Mammary epithelial cell (primary cell): ENCODE results near the gene SPECC1.

ENCODE experiments used
- EZH2 ChIP-seq: IDR thresholded peaks from 2 replicates; pipeline ENCODE4 v1.6.1; 2012; ENCODE audit warnings: low read length, inconsistent platforms, borderline replicate concordance
- TF ChIP-seq, protein P1 (sequence below), 2 donors: IDR thresholded peaks in 1 of 2; conservative IDR thresholded peaks in 1 of 2; 2 replicates each; pipeline ENCODE4 v1.5.1; 2011 to 2012; ENCODE audit warnings: inconsistent platforms in 2 of 2, low read length in 2 of 2, mild to moderate bottlenecking in 2 of 2, control low read depth in 1 of 2, low read depth in 1 of 2; ENCODE audit not compliant: insufficient read depth in 1 of 2; ENCODE audit errors: extremely low read depth in 1 of 2

DNA sequence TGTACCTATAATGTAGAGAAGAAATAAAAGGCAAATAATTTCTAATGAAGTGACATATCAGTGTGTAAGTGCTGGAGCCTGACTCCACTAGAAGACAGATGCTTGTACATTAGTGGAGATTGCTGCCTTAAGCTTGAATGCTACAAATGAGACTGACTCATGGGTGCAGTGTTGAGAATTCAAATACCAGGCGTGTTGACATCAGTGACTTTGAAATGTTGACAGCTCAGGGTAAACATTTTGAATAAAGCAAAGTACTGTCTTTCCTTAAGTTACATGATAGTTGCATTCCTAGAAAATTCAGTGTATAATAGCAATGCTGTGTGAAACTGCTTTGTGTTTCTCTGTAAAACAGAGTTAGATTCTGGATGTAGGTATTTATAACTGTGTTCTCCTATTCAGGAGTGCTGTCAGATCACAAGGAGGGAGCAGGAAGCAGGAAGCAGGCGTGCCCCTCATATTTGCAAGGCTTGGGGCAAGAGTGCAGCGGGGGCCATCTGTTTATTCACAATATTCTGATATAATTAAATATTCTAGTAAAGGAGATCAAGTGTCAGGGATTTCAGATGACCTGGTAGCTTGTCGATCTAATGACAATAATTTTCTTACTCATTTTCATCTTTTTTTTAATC is 119.0 kb downstream of the SPECC1 start:
- TF ChIP-seq EZH2, result no peak
- TF ChIP-seq, protein P1, sequence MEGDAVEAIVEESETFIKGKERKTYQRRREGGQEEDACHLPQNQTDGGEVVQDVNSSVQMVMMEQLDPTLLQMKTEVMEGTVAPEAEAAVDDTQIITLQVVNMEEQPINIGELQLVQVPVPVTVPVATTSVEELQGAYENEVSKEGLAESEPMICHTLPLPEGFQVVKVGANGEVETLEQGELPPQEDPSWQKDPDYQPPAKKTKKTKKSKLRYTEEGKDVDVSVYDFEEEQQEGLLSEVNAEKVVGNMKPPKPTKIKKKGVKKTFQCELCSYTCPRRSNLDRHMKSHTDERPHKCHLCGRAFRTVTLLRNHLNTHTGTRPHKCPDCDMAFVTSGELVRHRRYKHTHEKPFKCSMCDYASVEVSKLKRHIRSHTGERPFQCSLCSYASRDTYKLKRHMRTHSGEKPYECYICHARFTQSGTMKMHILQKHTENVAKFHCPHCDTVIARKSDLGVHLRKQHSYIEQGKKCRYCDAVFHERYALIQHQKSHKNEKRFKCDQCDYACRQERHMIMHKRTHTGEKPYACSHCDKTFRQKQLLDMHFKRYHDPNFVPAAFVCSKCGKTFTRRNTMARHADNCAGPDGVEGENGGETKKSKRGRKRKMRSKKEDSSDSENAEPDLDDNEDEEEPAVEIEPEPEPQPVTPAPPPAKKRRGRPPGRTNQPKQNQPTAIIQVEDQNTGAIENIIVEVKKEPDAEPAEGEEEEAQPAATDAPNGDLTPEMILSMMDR (conservative IDR thresholded peaks at IDR 0.05 in 1 of 2, IDR thresholded peaks at IDR 0.05 in 1 of 2; ENCODE audit: extremely low read depth in 1 of 2, insufficient read depth in 1 of 2, low read depth in 1 of 2, low read length in 2 of 2), result no peak
